ENCODE measurements around the gene ASCC3.
"Not testable (repeated sequence)": the region's sequence is repeated elsewhere in the genome, so short reads cannot be mapped to it uniquely, and the experiment has no call there.

Gene ASCC3

DNA sequence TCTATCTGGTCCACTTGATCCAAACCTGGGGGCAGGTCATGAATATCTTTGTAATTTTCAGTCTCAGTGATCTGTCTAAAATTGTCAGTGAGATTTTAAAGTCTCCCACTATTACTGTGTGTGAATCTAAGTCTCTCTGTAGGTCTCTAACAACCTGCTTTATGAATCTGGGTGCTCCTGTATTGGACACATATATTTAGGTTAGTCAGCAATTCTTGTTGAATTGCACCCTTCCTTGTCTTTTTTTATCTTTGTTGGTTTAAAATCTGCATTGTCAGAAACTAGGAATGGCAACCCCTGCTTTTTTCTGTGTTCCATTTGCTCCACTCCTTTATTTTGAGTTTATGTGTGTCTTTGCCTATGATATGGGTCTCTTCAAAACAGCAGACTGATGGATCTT, 140.7 kb downstream of the ASCC3 start:
- TF ChIP-seq, protein P1, sequence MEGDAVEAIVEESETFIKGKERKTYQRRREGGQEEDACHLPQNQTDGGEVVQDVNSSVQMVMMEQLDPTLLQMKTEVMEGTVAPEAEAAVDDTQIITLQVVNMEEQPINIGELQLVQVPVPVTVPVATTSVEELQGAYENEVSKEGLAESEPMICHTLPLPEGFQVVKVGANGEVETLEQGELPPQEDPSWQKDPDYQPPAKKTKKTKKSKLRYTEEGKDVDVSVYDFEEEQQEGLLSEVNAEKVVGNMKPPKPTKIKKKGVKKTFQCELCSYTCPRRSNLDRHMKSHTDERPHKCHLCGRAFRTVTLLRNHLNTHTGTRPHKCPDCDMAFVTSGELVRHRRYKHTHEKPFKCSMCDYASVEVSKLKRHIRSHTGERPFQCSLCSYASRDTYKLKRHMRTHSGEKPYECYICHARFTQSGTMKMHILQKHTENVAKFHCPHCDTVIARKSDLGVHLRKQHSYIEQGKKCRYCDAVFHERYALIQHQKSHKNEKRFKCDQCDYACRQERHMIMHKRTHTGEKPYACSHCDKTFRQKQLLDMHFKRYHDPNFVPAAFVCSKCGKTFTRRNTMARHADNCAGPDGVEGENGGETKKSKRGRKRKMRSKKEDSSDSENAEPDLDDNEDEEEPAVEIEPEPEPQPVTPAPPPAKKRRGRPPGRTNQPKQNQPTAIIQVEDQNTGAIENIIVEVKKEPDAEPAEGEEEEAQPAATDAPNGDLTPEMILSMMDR (IDR thresholded peaks at IDR 0.05; ENCODE audit: insufficient read depth, low read depth, low read length, missing control alignments), result no peak
- H3K4me3 ChIP-seq (ENCODE audit: low read depth, low read length), result no peak overlapping the region
- no peak for DNase-seq (ENCODE audit: low read depth)

DNA sequence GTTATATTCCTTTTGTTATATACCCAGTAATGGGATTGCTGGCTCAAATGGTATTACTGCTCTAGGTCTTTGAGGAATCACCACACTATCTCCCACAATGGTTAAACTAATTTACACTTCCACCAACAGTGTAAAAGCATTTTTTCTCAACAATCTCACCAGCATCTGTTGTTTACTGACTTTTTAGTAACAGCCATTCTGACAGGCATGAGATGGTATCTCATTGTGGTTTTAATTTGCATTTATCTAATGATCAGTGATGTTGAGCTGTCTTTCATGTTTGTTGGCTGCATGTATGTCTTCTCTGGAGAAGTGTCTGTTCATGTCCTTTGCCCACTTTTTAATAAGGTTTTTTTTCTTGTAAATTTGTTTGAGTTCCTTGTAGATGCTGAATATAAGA, 143.4 kb downstream of the ASCC3 start:
- DNase-seq (ENCODE audit: low read depth), result not testable (repeated sequence)

DNA sequence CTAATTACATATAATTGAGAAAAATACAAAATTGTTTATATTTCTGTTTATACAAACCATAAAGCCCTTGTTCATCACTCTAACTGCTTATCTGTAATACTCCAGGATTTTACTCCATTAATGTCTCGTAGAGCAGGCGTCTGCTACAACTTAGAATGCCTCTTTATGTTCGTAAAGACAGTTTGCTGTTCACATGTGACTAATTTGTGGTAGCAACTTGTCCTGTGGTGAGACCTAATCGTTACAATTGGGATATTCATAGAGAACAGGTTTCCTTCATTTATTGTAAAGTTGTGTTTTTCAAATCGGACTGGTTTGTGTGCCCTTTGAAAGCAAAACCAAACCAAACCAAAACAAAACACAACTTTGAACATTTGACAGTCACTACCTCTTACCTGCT, 149.7 kb downstream of the ASCC3 start:
- TF ChIP-seq, protein P1 (IDR thresholded peaks at IDR 0.05; ENCODE audit: insufficient read depth, low read depth, low read length, missing control alignments), result no peak
- DNase-seq (ENCODE audit: low read depth), result no peak
- no peak overlapping the region for H3K4me3 ChIP-seq (ENCODE audit: low read depth, low read length)

More for the DNA sequence above, 143.4 kb downstream of the ASCC3 start:
- not testable (repeated sequence) for H3K4me3 ChIP-seq (ENCODE audit: low read depth, low read length)

DNA sequence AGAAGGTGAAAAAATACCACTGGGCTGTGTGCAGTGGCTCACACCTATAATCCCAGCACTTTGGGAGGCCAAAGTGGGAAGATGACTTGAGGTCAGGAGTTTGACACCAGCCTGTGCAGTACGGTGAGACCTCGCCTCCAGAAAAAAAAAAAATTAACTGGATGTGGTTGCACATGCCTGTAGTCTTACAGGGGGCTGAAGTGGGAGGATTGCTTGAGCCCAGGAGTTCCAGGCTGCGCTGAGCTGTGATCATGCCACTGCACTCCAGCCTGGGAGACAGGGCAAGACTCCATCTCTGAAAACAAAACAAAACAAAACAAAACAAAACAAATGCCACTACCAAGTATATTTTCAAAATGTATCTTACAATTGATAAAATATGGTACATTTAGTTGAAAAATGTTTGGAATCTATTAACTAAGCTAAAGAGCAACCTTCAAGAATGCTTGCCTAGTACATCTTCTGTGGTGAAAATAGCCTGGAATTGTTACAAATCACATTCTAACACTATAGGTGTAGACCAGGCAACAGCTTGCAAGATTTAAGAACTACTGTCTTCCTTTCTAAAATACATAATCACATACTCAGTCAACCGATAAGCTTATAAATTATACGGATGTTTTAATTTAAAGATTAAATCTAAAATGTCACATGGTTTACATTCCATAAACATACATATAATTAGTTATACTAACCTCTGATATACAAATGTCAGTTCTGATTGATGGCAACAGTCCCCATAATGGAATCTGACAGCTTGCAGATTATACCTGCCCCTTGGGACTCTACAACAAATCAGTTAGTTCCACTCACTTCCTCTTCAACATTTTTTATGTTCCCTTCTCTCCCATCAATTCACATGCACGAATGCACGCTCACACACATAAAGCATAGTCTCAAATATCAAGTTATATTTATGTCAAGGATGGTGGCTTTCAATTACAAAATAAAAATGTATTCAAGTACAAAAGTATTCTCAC, 150.8 kb downstream of the ASCC3 start:
- no peak overlapping the region for H3K4me3 ChIP-seq (ENCODE audit: low read depth, low read length)
- TF ChIP-seq, protein P1 (IDR thresholded peaks at IDR 0.05; ENCODE audit: insufficient read depth, low read depth, low read length, missing control alignments), result no peak
- no peak for DNase-seq (ENCODE audit: low read depth)

DNA sequence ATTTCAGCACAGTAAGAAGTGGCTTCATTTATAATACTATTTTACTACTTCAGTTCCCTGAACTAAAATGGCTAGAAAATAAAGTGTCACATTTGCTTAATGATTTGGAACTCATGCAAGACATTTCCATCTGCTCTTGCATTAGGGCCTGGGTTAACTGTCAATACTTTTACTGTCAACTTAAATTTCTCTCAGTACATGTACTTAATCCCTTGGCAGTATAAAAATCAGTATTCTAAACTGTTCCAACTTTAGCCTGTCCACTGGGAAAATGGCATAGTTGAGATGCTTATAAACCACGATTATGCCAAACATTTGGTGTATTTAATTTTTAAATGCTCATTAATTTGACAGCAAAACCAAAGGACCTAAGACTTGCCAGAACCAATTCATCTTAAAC, 154.5 kb downstream of the ASCC3 start:
- H3K4me3 ChIP-seq (ENCODE audit: low read depth, low read length), result no peak overlapping the region
- no peak for DNase-seq (ENCODE audit: low read depth)
- TF ChIP-seq, protein P1 (IDR thresholded peaks at IDR 0.05; ENCODE audit: insufficient read depth, low read depth, low read length, missing control alignments), result no peak

DNA sequence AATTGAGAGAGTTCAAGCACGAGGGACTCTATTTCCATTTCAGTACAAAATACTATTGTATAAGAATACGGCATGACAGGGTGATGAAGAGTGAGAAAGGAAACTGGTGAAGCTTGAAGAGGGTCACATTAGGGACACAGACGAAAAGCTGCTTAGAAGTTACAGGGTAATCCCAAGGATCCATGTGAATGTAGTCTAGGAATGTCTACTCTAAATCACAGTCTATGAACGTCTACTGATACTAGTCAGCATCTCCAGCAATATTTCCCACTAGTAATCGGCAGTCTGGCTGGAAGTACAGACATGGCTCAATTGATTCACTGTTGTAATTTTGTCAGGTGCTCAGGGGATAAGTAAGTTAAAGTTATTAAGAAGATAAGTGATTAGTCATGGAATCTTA, 156.4 kb downstream of the ASCC3 start:
- TF ChIP-seq, protein P1 (IDR thresholded peaks at IDR 0.05; ENCODE audit: insufficient read depth, low read depth, low read length, missing control alignments), result no peak
- no peak overlapping the region for H3K4me3 ChIP-seq (ENCODE audit: low read depth, low read length)

DNA sequence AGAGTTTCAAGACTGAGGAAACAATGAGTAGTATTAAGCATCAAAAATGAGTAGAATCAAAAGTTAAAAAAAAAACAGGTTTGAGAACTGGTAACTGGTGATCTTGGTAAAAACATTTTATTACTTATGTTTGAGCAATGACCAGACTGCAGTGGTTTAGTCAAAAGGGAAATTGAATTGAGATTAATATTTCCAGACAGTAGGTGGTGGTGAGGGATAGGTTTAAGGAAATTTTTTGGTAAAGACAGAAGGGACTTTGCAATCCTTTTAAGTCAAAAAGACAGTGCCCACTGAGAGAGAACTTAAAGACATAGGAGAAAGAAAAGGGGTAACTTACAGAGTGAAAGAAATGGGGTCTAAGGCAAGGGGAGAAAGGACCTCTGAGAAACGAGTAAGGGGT, 156.9 kb downstream of the ASCC3 start:
- no peak overlapping the region for H3K4me3 ChIP-seq (ENCODE audit: low read depth, low read length)
- TF ChIP-seq, protein P1 (IDR thresholded peaks at IDR 0.05; ENCODE audit: insufficient read depth, low read depth, low read length, missing control alignments), result no peak
- DNase-seq (ENCODE audit: low read depth), result no peak

More for the DNA sequence above, 156.4 kb downstream of the ASCC3 start:
- no peak for DNase-seq (ENCODE audit: low read depth)
